GM12865 (cell line): Measurements from ENCODE around the gene NRDE2.
"Not testable (repeated sequence)": the region's sequence is repeated elsewhere in the genome, so short reads cannot be mapped to it uniquely, and the experiment has no call there.

Source experiments
- DNase-seq: peaks from one replicate; pipeline ENCODE4 v3.0.0; 2010; ENCODE audit warnings: low read depth
- H3K4me3 ChIP-seq: 2 replicates; pipeline ENCODE4 v1.5.1; 2011; ENCODE audit warnings: mild to moderate bottlenecking, low read depth, low read length, control low read depth
- TF ChIP-seq, protein P1 (sequence below): IDR thresholded peaks from 2 replicates; pipeline ENCODE4 v1.5.1; 2011; ENCODE audit warnings: low read length, control low read depth, low read depth, inconsistent platforms; ENCODE audit not compliant: insufficient read depth; ENCODE audit errors: missing control alignments

Gene NRDE2

DNA sequence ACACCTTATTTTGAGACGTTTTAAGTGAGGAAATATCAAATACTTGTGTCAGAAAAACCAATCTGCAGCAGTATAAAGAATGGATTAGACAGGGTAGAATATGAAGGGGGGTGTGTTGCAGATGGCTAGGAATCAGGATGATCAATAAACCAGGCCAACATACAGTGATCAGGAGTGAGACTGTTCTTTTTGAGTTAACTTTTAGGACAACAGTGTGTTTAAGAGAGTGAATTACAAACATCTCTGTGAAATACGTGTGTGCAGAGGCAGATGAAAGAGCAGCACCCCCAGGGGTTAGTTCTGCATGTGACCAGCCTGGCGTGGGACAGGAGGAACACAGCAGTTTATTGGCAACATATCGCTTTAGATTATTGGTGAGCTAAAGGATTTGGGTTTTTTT is 10.6 kb upstream of the NRDE2 start:
- TF ChIP-seq, protein P1, sequence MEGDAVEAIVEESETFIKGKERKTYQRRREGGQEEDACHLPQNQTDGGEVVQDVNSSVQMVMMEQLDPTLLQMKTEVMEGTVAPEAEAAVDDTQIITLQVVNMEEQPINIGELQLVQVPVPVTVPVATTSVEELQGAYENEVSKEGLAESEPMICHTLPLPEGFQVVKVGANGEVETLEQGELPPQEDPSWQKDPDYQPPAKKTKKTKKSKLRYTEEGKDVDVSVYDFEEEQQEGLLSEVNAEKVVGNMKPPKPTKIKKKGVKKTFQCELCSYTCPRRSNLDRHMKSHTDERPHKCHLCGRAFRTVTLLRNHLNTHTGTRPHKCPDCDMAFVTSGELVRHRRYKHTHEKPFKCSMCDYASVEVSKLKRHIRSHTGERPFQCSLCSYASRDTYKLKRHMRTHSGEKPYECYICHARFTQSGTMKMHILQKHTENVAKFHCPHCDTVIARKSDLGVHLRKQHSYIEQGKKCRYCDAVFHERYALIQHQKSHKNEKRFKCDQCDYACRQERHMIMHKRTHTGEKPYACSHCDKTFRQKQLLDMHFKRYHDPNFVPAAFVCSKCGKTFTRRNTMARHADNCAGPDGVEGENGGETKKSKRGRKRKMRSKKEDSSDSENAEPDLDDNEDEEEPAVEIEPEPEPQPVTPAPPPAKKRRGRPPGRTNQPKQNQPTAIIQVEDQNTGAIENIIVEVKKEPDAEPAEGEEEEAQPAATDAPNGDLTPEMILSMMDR: no peak
- no peak for DNase-seq
- no peak overlapping the region for H3K4me3 ChIP-seq

DNA sequence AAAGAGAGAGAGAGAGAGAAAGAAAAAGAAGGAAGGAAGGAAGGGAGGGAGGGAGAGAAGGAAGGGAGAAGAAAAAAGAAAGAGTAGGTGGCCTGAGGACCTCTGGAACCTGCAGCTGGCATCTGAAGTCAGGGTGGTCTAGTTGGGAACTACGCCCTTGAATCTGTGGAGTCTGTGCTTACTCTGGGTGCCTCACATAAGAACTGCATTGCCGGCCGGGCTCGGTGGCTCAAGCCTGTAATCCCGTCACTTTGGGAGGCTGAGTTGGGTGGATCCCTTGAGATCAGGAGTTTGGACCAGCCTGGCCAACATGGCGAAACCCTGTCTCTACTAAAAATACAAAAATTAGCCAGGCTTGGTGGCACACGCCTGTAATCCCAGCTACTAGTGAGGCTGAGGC is 10.0 kb upstream of the NRDE2 start:
- no peak for DNase-seq
- no peak overlapping the region for H3K4me3 ChIP-seq
- TF ChIP-seq, protein P1: no peak

DNA sequence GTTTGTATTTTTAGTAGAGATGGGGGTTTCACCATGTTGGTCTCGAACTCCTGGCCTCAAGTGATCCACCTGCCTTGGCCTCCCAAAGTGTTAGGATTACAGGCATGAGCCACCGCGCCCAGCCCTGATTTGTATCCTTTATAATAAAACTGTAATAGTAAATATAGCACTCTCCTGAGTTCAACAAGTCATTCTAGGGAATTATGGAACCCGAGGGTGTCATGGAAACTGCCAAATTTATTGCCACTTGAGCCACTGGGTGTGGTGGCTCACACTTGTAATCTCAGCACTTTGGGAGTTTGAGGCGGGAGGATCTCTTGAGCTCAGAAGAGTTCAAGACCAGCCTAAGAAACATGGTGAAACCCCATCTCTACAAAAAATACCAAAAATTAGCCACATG is 9.5 kb upstream of the NRDE2 start:
- DNase-seq, H3K4me3 ChIP-seq: not testable (repeated sequence)

DNA sequence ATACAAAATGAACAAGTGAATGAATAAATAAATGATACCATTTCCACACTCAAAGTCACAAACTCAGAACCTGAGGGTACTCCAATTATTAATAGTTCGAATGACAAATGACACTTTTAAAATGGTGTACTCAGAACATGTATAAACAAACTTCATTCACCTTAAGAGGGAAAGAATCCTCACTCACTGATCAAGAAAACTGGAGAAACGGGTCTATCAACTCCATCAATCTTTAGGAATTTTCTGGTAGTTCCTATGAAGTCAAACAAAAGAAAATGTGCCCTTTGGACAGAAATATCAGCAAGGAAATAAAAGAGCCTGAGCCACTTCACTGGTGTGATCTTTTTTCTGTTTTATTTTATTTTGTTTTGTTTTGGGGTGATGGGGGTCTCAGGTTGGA is 5.2 kb upstream of the NRDE2 start:
- DNase-seq: no peak
- no peak overlapping the region for H3K4me3 ChIP-seq
- TF ChIP-seq, protein P1: no peak

DNA sequence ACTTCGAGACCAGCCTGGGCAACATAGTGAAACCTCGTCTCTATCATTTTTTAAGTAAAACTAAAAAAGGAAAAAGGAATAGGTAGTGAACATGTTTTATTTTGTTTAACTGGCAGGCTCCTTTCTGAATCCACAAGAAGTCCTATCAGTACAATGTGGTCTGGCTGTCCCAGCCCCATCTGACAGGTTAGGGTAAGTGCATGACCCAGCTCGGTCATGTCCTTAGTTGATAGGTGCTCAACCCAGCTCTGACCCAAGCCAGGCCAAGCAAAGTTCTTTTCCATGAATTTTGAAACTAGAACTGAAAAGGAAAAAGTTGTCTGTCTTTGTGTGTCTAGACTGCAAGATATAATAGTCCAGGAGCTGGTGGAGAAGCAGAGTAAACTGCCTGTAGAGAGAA is 4.7 kb upstream of the NRDE2 start:
- TF ChIP-seq, protein P1: no peak
- DNase-seq: no peak
- H3K4me3 ChIP-seq: no peak overlapping the region

DNA sequence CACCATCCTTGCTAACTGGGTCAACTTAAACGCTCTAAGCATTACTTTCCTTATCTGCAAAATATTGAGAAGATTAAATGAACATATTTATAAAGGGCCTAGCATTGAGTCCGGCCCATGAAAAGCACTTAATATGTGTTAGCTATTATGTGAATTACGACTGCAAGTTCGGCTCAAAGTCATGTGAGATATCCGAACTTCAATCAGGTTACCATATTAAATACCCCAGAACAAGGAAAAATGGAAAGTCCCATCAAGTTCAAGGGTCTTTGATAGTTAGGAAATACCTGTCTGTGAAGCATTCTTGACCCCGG is 487 bp upstream of the NRDE2 start:
- DNase-seq: no peak
- TF ChIP-seq, protein P1: no peak
- peak overlapping the region; percentile 91 for H3K4me3 ChIP-seq

DNA sequence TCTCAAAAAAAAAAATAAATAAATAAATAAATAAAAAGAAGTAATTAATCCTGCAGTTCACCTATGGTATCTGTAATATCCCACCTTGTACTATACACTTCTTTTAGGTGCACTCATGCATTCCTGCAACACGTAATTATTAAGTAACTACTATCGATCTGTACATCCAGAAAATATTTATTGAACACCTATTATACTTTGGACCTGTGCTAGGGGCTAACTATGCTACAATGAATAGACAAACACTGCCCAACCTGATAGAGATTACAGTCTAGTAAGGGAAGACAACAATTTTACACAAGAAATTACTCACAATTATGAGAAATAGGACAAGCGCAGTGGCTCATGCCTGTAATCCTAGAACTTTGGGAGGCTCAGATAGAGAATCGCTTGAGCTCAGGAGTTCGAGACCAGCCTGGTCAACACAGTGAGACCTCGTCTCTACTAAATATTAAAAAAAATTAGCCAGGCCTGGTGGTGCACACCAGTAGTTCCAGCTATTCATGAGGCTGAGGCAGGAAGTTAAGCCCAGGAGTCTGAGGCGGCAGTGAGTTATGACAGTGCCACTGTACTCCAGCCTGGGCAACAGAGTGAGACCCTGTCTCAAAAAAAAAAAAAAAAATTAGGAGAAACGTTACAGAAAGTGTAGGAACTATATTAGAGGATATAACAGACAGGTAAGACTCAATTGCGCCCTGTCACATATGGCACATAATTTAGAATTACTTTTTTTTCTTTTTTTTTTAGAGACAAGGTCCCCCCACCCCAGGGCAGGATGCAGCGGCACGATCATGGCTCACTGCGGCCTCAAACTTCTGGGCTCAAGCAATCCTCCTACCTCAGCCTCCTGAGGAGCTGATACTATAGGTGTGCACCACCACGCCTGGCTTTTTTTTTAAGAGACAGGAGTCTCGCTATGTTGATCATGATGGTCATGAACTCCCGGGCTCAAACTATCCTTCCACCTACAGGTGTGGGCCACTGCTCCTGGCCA is 1.2 kb downstream of the NRDE2 start:
- DNase-seq: no peak
- TF ChIP-seq, protein P1: no peak
- peak overlapping the region; percentile 91 for H3K4me3 ChIP-seq
